Measurements from ENCODE around the gene AIM2. TPM values are rescaled to one million over a fixed set of nuclear protein-coding genes. Genes with fewer than 3 reads are reported as not detected.

AIM2 gene, protein sequence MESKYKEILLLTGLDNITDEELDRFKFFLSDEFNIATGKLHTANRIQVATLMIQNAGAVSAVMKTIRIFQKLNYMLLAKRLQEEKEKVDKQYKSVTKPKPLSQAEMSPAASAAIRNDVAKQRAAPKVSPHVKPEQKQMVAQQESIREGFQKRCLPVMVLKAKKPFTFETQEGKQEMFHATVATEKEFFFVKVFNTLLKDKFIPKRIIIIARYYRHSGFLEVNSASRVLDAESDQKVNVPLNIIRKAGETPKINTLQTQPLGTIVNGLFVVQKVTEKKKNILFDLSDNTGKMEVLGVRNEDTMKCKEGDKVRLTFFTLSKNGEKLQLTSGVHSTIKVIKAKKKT
- total RNA-seq, result not detected in 2 replicates

DNA sequence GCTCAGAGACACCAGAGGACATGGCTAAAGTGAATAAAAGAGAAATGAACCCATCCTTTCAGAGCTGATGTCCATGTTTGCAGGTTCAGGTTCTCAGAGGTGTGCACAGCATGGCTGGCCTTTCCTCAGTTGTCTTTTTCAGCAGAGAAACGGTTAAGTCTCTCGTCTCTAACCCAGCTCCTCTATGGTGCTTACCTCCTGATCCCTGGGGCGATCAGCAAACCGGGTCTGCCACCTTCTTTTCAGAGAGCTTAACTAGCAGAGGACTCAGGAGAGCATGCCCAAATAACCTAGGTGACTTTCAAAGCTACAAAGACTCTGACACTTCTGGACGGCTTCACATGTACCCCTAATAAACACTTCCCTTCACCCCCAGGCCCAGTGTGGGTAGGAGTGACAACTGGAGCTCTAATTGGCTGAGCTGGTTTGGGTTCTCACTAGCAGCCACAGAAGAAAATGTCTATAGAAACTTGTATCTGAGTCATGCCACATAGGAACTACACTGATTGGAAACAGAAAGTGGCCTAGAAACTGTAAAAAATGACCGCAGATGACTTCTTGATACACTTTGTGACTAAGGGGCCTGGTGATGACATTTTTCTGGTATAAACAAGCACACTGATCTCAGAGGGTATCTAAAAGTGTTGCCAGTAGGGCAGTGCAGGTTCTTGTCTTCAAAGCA is at the start of gene AIM2:
Gene AIM2 (minus strand): TSS at position 329 of the 682 bp plus-strand sequence. CDS start 3,267 bp downstream, outside the sequence.
- no peaks in the 10 kb centered on the region for H3K27me3 ChIP-seq (ENCODE audit: control insufficient read depth, insufficient read depth, low read length)
- no peaks in the 10 kb centered on the region for H3K36me3 ChIP-seq (ENCODE audit: control insufficient read depth, insufficient read depth, low read length)
- DNase-seq (ENCODE audit: low read depth) (no peak), FAIRE-seq (no peak)
- TF ChIP-seq, protein P1, sequence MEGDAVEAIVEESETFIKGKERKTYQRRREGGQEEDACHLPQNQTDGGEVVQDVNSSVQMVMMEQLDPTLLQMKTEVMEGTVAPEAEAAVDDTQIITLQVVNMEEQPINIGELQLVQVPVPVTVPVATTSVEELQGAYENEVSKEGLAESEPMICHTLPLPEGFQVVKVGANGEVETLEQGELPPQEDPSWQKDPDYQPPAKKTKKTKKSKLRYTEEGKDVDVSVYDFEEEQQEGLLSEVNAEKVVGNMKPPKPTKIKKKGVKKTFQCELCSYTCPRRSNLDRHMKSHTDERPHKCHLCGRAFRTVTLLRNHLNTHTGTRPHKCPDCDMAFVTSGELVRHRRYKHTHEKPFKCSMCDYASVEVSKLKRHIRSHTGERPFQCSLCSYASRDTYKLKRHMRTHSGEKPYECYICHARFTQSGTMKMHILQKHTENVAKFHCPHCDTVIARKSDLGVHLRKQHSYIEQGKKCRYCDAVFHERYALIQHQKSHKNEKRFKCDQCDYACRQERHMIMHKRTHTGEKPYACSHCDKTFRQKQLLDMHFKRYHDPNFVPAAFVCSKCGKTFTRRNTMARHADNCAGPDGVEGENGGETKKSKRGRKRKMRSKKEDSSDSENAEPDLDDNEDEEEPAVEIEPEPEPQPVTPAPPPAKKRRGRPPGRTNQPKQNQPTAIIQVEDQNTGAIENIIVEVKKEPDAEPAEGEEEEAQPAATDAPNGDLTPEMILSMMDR (IDR thresholded peaks at IDR 0.05; ENCODE audit: insufficient read depth, low read length, severe bottlenecking), result no peak
- H3K4me3 ChIP-seq (ENCODE audit: low read depth, low read length), result no peak within 1 kb of the TSS

DNA sequence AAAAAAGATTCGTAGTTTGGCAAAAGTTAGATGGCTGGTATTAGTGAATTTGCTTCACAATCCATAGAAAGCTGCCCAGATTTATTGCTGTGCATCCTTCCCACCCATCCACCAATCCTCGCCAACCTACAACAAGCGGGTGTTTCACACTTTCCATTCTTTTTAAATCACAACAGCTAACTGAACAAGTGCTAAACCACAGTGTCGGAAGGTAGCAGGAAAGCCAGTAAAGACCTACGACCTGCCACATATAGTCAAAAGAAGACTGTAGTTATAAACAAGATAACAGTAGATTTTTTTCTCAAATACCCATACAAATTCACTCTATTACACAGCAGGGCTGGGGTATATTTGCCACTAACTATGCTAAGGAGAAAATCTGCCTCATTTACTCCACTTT is 47.0 kb upstream of the AIM2 start:
- FAIRE-seq, result no peak
- H3K27me3 ChIP-seq (ENCODE audit: control insufficient read depth, insufficient read depth, low read length), result no peaks in the 10 kb centered on the region
- no peak overlapping the region for H3K4me3 ChIP-seq (ENCODE audit: low read depth, low read length)
- no peak for DNase-seq (ENCODE audit: low read depth)
- TF ChIP-seq, protein P1 (IDR thresholded peaks at IDR 0.05; ENCODE audit: insufficient read depth, low read length, severe bottlenecking), result no peak
- H3K36me3 ChIP-seq (ENCODE audit: control insufficient read depth, insufficient read depth, low read length), result no peaks in the 10 kb centered on the region

DNA sequence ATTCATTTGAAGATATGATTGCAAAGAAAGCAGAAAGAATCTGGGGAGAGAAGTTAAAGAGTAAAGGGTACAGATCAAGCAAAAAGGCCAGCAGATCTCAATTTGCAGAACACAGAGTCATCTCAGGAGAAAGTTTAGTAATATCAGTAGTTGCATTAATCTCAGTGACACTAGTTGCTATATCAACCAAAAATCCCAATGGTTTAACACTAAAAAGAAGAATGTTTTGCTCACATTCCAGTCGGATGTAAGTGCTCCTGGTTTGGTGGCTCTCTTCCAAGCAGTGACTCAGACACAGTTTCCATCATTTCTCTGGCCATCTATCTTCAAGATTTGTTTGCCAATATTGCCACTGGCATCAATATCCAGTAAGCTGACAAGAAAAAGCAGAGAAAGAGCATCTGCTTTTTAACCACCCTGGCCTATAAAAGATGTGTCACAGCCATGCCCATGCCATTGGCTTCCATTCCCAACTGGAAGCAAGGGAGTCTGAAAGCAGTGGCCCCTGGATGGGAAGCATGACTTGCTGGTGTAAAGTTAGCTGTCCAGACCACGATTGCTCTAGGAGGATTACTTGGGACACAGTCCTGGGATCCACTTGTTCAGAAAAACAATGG is 45.5 kb upstream of the AIM2 start:
- H3K27me3 ChIP-seq (ENCODE audit: control insufficient read depth, insufficient read depth, low read length), result no peaks in the 10 kb centered on the region
- DNase-seq (ENCODE audit: low read depth), result peak; percentile 63
- no peak for FAIRE-seq
- no peaks in the 10 kb centered on the region for H3K36me3 ChIP-seq (ENCODE audit: control insufficient read depth, insufficient read depth, low read length)
- no peak overlapping the region for H3K4me3 ChIP-seq (ENCODE audit: low read depth, low read length)
- TF ChIP-seq, protein P1 (IDR thresholded peaks at IDR 0.05; ENCODE audit: insufficient read depth, low read length, severe bottlenecking), result no peak

DNA sequence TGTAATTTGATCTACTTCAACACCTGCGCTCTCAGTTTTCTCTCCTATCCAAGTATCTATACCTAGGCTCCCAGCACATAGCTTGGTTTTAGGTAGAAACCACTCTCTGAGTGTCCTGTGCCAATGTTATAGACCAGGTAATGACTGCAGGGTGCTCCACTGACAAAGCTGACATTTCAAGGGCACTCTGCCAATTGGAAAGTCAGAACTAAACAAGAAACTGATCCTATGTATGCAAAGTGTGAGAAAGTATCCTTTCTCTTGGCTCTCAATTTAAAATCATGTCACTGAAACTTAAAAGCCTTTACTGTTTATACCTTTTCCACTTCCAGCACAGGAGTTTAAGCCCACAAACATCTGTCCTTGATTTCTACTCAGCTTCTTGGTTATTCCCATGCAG is 45.0 kb upstream of the AIM2 start:
- Histone ChIP-seq H3K27me3 (ENCODE audit: control insufficient read depth, insufficient read depth, low read length) (no peaks in the 10 kb centered on the region), H3K4me3 (ENCODE audit: low read depth, low read length) (no peak overlapping the region), H3K36me3 (ENCODE audit: control insufficient read depth, insufficient read depth, low read length) (no peaks in the 10 kb centered on the region)
- DNase-seq (ENCODE audit: low read depth), result no peak
- TF ChIP-seq, protein P1 (IDR thresholded peaks at IDR 0.05; ENCODE audit: insufficient read depth, low read length, severe bottlenecking), result no peak
- no peak for FAIRE-seq

DNA sequence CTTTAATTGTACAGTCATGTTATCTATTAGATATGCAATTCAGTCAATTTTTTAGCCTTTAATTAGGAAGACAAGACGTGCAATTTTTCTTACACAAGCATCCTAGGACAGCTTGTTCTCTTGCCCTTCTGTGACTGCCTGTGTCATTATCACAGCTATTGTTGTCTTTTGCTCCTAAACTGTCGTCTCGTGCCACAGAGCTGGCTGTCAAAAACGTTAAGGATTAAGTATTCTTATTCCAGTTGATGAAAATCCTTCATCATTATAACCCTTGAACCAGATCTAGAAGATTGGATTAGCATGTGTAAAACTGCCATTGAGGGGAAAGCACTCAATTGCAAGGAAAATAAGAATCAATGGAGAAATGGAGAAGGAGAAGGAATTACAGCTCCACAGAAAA is 43.8 kb upstream of the AIM2 start:
- FAIRE-seq, result no peak
- DNase-seq (ENCODE audit: low read depth), result no peak
- TF ChIP-seq, protein P1 (IDR thresholded peaks at IDR 0.05; ENCODE audit: insufficient read depth, low read length, severe bottlenecking), result no peak
- no peak overlapping the region for H3K4me3 ChIP-seq (ENCODE audit: low read depth, low read length)
- no peaks in the 10 kb centered on the region for H3K36me3 ChIP-seq (ENCODE audit: control insufficient read depth, insufficient read depth, low read length)
- no peaks in the 10 kb centered on the region for H3K27me3 ChIP-seq (ENCODE audit: control insufficient read depth, insufficient read depth, low read length)

All from bronchial epithelial cell (primary cell).